ENCODE data around the gene CSPG4.
"Not testable (repeated sequence)": the region's sequence is repeated elsewhere in the genome, so short reads cannot be mapped to it uniquely, and the experiment has no call there.

Gene CSPG4, protein sequence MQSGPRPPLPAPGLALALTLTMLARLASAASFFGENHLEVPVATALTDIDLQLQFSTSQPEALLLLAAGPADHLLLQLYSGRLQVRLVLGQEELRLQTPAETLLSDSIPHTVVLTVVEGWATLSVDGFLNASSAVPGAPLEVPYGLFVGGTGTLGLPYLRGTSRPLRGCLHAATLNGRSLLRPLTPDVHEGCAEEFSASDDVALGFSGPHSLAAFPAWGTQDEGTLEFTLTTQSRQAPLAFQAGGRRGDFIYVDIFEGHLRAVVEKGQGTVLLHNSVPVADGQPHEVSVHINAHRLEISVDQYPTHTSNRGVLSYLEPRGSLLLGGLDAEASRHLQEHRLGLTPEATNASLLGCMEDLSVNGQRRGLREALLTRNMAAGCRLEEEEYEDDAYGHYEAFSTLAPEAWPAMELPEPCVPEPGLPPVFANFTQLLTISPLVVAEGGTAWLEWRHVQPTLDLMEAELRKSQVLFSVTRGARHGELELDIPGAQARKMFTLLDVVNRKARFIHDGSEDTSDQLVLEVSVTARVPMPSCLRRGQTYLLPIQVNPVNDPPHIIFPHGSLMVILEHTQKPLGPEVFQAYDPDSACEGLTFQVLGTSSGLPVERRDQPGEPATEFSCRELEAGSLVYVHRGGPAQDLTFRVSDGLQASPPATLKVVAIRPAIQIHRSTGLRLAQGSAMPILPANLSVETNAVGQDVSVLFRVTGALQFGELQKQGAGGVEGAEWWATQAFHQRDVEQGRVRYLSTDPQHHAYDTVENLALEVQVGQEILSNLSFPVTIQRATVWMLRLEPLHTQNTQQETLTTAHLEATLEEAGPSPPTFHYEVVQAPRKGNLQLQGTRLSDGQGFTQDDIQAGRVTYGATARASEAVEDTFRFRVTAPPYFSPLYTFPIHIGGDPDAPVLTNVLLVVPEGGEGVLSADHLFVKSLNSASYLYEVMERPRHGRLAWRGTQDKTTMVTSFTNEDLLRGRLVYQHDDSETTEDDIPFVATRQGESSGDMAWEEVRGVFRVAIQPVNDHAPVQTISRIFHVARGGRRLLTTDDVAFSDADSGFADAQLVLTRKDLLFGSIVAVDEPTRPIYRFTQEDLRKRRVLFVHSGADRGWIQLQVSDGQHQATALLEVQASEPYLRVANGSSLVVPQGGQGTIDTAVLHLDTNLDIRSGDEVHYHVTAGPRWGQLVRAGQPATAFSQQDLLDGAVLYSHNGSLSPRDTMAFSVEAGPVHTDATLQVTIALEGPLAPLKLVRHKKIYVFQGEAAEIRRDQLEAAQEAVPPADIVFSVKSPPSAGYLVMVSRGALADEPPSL (N-terminal part only)

DNA sequence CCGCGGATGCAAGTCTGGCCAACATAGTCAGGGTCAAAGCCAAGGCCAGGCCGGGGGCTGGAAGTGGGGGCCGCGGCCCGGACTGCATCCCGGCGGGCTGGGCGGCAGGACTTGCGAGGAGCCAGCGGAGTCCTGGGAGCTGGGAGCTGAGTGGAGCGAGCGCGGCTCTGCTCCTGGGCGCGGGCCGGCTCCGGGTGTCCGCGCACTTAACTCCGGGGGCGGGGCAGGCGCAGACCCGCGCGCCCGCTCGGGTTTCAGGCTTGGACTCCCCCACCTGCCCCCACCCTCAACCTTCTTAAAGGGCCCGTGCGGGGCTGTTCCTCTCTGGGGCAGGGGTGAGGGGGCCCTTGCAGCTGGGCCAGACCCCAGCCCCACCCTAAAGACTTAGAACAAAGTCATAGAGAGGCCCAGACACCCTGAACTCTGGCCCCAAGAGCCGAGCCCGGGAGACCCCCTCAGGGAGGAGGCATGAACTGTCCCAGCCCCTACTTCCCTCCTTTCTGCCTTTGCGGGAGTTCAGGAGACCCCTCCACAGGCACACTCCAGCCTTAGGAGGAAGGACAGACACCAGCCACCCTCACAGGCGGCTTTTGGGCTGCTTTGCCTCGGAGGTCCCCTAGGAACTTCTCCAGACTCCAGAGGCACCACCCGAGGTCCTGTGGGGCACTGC is at the start of gene CSPG4:
TSS of gene CSPG4 (minus strand) at position 181 of the 670 bp plus-strand sequence. CDS start at position 88, 93 bp downstream.
- H3K4me3 ChIP-seq (ENCODE audit: control insufficient read depth, low read depth, low read length) = peak within 1 kb of the TSS; percentile 94
- TF ChIP-seq, protein P1, sequence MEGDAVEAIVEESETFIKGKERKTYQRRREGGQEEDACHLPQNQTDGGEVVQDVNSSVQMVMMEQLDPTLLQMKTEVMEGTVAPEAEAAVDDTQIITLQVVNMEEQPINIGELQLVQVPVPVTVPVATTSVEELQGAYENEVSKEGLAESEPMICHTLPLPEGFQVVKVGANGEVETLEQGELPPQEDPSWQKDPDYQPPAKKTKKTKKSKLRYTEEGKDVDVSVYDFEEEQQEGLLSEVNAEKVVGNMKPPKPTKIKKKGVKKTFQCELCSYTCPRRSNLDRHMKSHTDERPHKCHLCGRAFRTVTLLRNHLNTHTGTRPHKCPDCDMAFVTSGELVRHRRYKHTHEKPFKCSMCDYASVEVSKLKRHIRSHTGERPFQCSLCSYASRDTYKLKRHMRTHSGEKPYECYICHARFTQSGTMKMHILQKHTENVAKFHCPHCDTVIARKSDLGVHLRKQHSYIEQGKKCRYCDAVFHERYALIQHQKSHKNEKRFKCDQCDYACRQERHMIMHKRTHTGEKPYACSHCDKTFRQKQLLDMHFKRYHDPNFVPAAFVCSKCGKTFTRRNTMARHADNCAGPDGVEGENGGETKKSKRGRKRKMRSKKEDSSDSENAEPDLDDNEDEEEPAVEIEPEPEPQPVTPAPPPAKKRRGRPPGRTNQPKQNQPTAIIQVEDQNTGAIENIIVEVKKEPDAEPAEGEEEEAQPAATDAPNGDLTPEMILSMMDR (IDR thresholded peaks at IDR 0.05; ENCODE audit: control insufficient read depth, insufficient read depth, low read depth, low read length, missing control alignments) = no peak
- DNase-seq (ENCODE audit: low read depth) = no peak

DNA sequence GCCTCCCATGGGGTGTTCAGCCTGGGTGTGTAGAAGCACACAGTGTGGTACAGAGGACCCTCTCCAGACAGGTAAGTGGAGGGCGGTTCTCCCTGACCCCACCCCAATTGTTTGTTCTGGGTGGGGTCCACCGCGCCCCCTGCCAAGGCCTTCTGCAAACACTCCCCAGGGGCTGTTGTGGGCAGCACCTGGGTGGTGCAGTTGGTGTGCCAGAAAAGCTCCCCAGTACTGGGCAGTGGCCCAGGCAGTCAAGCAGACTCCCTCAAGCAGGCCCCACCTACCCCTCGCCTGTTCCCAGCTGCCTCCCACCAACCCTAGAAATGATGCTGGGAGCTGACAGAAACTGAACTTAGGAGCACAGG is 49.7 kb upstream of the CSPG4 start:
- H3K4me3 ChIP-seq (ENCODE audit: control insufficient read depth, low read depth, low read length); DNase-seq (ENCODE audit: low read depth): not testable (repeated sequence)

DNA sequence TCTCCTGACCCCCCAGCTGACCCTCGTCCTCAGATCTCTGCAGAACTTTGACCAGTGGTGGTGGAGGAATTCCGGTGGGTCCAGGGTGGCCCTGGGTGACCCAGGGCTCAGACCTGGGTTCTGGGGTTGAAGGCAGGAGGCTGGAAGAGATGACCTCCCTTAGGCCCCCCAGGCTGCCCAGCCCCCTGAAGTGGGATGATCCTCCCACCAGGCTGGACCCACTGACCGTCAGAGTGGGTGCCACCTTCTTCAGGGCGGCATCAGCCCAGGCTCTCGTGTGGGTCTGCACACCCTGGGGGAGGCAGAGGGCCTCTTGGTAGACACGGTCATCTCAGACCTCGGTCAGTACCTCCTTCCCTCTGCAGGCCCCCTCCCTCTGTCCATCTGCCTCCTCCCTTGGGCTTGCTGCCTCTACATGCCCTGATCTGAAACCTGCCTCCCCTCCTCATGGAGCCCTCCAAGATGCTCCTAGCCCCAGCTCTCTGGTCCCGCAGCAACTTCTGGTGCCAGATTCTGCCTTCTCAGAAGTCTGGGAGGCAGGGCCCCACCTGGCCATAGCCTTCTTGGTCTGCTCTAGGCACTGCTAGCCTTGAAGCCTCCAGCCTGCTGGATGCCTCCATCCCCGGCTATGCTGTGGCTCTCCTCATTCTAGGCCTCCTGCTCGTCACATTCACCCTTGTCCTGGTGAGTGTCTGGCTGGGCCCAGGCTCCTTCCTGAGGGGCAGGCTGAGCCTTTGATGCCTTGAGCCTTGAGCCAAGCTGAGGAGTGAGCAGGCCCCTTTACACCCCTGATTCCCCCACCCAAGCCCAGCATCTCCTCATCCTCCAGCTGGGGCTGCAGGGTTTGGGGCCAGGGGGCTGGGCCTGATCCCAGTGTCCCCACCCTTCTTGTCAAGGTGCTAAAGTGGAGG is 49.1 kb upstream of the CSPG4 start:
- H3K4me3 ChIP-seq (ENCODE audit: control insufficient read depth, low read depth, low read length) = no peak overlapping the region
- TF ChIP-seq, protein P1 (IDR thresholded peaks at IDR 0.05; ENCODE audit: control insufficient read depth, insufficient read depth, low read depth, low read length, missing control alignments) = no peak
- DNase-seq (ENCODE audit: low read depth) = no peak

DNA sequence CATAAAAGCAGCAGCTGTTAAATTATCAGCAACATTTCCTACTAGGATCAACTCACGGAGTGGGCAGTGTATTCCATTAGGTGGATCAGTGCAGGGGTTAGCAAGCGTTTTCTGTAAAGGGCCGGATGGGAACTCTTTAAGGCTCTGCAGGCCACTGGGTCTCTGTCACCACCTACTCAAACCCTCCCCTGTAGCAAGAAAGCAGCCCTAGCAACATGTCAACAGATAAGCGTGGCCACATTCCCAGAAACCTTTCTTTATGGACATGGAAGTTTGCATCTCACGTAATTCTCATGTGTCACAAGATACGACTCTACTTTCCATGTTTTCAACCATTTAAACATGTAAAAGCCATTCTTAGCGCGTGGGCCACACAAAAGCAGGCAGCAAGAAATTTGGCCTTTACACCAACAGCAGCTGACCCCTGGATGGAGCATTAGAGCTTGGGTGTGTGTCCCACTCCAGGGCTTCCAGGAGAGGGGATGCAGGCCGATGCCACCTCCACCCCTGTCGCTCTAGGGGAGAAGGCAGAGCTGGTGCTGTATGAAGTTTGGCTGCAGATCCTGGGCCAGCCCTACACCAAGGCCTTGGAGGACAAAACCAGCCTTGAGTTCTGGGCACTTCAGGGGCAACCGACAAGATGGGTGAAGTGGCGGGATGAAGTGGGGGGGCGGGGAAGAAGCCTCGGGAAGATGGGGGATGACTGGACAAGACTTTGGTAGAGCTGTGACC is 48.2 kb upstream of the CSPG4 start:
- no peak for DNase-seq (ENCODE audit: low read depth)
- TF ChIP-seq, protein P1 (IDR thresholded peaks at IDR 0.05; ENCODE audit: control insufficient read depth, insufficient read depth, low read depth, low read length, missing control alignments) = no peak
- H3K4me3 ChIP-seq (ENCODE audit: control insufficient read depth, low read depth, low read length) = no peak overlapping the region

DNA sequence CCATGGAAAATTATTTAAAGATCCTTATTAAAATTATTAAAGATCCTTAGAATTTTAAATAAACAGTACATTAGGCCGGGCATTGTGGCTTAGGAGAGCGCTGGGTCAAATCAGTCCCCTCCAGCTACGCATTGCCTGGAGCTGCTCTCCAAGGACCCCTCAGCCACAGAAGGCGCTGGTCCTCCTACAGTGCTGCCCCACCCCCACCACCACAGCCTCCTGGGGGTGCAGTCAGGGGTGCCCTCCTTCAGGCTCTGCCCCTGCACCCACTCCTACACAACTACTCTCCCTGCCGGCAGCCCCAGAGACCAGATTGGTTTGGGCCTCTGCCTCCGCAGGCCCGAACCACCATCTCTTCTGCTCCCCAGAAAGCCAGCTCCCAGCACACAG is 47.5 kb upstream of the CSPG4 start:
- H3K4me3 ChIP-seq (ENCODE audit: control insufficient read depth, low read depth, low read length); DNase-seq (ENCODE audit: low read depth): not testable (repeated sequence)

DNA sequence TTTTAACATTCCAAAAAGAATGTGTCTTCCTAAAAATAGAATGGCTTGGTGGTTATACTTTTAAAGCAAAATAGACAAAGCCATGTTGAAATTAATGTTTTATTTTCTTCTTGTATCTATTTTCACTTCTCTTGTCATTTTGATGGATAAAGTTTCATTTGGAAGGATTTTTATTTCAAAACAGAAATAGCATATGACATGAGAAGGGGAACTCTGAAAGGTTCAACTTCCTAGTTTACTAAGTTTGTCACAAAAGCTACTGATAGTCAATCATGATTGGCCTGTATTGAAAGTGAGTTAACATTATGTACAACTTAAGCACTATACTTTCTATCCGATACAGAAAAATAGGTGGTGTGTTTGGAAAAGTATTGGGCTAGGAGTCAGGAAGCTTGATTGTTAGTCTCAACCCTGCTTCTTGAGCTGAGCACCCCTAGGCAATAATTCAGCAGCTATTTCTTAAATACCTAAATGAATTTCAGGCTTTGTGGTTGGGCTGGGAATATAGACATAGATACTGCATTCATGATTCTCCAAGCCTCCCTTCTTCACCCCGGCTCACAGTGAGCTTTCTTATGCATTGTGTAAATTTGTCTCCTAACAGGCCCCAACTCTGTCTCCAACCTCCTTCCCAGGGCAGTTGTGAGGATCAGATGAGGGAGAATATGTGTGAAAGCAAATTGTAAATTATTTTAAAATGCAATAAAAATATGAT is 46.9 kb upstream of the CSPG4 start:
- no peak overlapping the region for H3K4me3 ChIP-seq (ENCODE audit: control insufficient read depth, low read depth, low read length)
- TF ChIP-seq, protein P1 (IDR thresholded peaks at IDR 0.05; ENCODE audit: control insufficient read depth, insufficient read depth, low read depth, low read length, missing control alignments) = no peak
- DNase-seq (ENCODE audit: low read depth) = no peak
